Activated CD8-positive, alpha-beta T cell treated with anti-CD3 and anti-CD28 coated beads, Interleukin-2, amount 10 ng/mL, durations not matched to agents 7 days and 5 days (primary cell): Measurements from ENCODE around the gene FMN1. TPM values are rescaled to one million over a fixed set of nuclear protein-coding genes. Genes with fewer than 3 reads are reported as not detected.

Experiments used
- ATAC-seq: fragments of 150-1000 bp; cut with Tn5 transposase; one replicate; pipeline ENCODE4 v1.10.0; 2021; ENCODE audit warnings: moderate library complexity
- CTCF ChIA-PET: fragments of 350-600 bp; sonication (Branson Sonifier 250); formaldehyde crosslinking; loops from one replicate; lab custom pipeline; 2021; ENCODE audit warnings: antibody characterized with exemption; lab: Charles Lee
- POLR2A ChIA-PET: fragments of 350-600 bp; sonication (Branson Sonifier 250); formaldehyde crosslinking; loops from one replicate; lab custom pipeline; 2021; ENCODE audit warnings: antibody characterized with exemption; lab: Charles Lee
- DNase-seq: peaks from one replicate; pipeline ENCODE4 v3.0.0-alpha.2; 2020
- H3K27ac Mint-ChIP-seq: one replicate; pipeline ENCODE4 v1.8.0; 2021; ENCODE audit warnings: mild to moderate bottlenecking, mixed read lengths
- H3K27me3 Mint-ChIP-seq: one replicate; pipeline ENCODE4 v1.8.0; 2021; ENCODE audit warnings: low read depth, mixed read lengths
- H3K36me3 Mint-ChIP-seq: one replicate; pipeline ENCODE4 v1.8.0; 2021; ENCODE audit warnings: low read depth, mixed read lengths
- H3K4me1 Mint-ChIP-seq: one replicate; pipeline ENCODE4 v1.8.0; 2021; ENCODE audit warnings: low read depth, mixed read lengths
- H3K4me3 Mint-ChIP-seq: one replicate; pipeline ENCODE4 v1.8.0; 2021; ENCODE audit warnings: mild to moderate bottlenecking, mixed read lengths
- H3K9me3 Mint-ChIP-seq: one replicate; pipeline ENCODE4 v1.8.0; 2022; ENCODE audit warnings: mixed read lengths; ENCODE audit not compliant: insufficient read depth
- total RNA-seq, 2 experiments: library from RNA; stranded (reverse); gene quantifications; one replicate each; pipeline ENCODE4 v1.2.3, GENCODE V29; 2021

Gene FMN1
- total RNA-seq, 2 experiments from 2014 or later: 0.05 TPM; not detected in 1

DNA sequence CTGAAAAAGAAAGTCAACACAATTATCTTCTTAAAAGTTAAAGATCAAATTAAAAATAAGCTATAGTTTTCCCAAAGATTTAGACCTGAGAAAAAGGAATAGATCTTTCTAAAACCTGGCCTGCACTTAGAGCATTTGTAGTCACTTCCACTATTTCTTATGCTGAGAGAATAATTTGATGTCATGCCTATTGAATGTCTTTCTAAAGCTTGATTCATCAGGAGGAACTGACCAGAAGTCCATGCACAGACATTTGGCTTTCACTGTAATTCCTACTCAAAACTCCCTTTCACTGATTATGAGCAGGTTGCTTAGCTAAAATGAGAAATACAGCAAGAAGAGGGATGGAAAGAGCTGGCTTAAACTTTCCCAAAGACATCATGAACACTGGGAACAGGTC lies 472.4 kb downstream of the FMN1 start:
- ChIA-PET POLR2A (no interaction called here), CTCF (interaction anchor here (1.3 to 1.6 kb wide), 2 partner anchors 16 to 60 kb away, joined by 3 read pairs; no protein-coding TSS in a partner anchor)
- DNase-seq: no peak
- no peak overlapping the region for H3K4me3 Mint-ChIP-seq
- ATAC-seq: no peak
- H3K9me3 Mint-ChIP-seq: peaks cover 8% of the 10 kb centered on the region
- peaks cover 2% of the 10 kb centered on the region for H3K36me3 Mint-ChIP-seq
- peaks cover 29% of the 10 kb centered on the region for H3K4me1 Mint-ChIP-seq
- H3K27ac Mint-ChIP-seq: no peak overlapping the region
- peaks cover 62% of the 10 kb centered on the region for H3K27me3 Mint-ChIP-seq

DNA sequence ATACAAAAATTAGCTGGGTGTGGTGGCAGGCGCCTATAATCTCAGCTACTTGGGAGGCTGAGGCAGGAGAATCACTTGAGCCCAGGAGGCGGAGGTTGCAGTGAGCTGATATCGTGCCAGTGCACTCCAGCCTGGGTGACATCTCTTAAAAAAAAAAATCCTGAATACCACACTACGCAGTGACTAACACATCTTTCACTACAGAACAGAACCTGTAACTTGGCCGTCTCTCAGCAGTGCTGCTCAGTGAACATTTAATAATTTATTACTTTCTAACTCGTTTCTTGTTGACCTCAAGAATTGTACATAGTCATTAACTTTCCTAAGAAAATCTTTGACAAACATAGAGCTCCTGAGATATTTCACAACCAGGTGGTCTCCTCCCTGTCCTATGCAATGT lies 472.9 kb downstream of the FMN1 start:
- ChIA-PET POLR2A (no interaction called here), CTCF (interaction anchor here (1.3 kb wide), 1 partner anchor 60 kb away, joined by 3 read pairs; no protein-coding TSS in a partner anchor)
- H3K9me3 Mint-ChIP-seq: peaks cover 8% of the 10 kb centered on the region
- no peak overlapping the region for H3K4me3 Mint-ChIP-seq
- DNase-seq: no peak
- H3K27me3 Mint-ChIP-seq: peaks cover 65% of the 10 kb centered on the region
- H3K27ac Mint-ChIP-seq: no peak overlapping the region
- no peak for ATAC-seq
- peaks cover 34% of the 10 kb centered on the region for H3K4me1 Mint-ChIP-seq
- peaks cover 2% of the 10 kb centered on the region for H3K36me3 Mint-ChIP-seq

GRCh38 chr15:32718821-32719716 lies 475.4 kb downstream of the FMN1 start:
- ChIA-PET CTCF (no interaction called here), POLR2A (no interaction called here)
- Mint-ChIP-seq H3K27ac (no peak overlapping the region), H3K36me3 (no peaks in the 10 kb centered on the region), H3K27me3 (peaks cover 66% of the 10 kb centered on the region), H3K4me1 (peaks cover 35% of the 10 kb centered on the region), H3K9me3 (no peaks in the 10 kb centered on the region), H3K4me3 (peak overlapping the region; percentile 38)
- ATAC-seq: peak; percentile 49
- DNase-seq: peak; percentile 37

DNA sequence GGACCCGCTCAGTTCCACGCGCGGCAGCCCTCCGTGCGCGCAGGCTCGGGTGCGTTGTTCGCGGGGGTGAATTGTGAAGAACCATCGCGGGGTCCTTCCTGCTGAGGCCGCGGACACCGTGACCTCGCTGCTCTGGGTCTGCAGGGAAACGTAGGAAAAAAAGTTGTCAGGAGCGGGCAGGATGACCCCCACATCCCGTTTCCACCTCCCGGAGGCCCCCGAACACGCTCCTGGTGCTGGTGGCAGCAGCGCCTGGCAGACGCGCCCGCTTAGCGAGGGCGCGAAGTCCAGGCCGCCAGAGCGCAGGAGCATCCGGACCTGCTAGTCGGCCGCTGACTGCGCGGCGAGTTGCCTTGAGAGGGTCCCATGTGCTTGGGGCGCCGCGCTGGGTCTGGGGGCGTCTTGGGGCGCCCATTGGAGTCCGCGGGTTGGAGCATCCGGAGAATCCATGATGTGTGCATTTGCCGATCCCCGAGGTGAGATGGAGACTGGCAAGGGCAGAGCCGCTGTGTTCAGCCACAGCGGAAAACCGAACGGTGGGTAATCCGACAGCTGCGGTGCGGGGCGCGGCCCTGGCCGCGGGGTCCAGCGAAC lies 476.2 kb downstream of the FMN1 start:
- Mint-ChIP-seq H3K36me3 (no peaks in the 10 kb centered on the region), H3K4me3 (peak overlapping the region; percentile 35), H3K4me1 (peaks cover 31% of the 10 kb centered on the region), H3K27me3 (peaks cover 73% of the 10 kb centered on the region), H3K9me3 (no peaks in the 10 kb centered on the region), H3K27ac (no peak overlapping the region)
- CTCF ChIA-PET: no interaction called here
- POLR2A ChIA-PET: no interaction called here
- DNase-seq (no peak), ATAC-seq (no peak)

GRCh38 chr15:32717426-32718226 lies 476.9 kb downstream of the FMN1 start, which contains the start of gene GREM1:
GREM1 (plus strand) TSS chr15:32718004; CDS start chr15:32730691, 12,687 bp downstream.
- CTCF ChIA-PET: no interaction called here
- peak within 1 kb of the TSS; percentile 34 for H3K27ac Mint-ChIP-seq

GRCh38 chr15:32716915-32717425 lies 477.5 kb downstream of the FMN1 start:
- ChIA-PET POLR2A (no interaction called here), CTCF (no interaction called here)
- DNase-seq (no peak), ATAC-seq (no peak)
- H3K36me3 Mint-ChIP-seq: no peaks in the 10 kb centered on the region
- peak overlapping the region; percentile 40 for H3K4me3 Mint-ChIP-seq
- H3K27ac Mint-ChIP-seq: peak overlapping the region; percentile 34
- H3K27me3 Mint-ChIP-seq: peaks cover 70% of the 10 kb centered on the region
- H3K9me3 Mint-ChIP-seq: no peaks in the 10 kb centered on the region
- peaks cover 21% of the 10 kb centered on the region for H3K4me1 Mint-ChIP-seq

More at GRCh38 chr15:32717426-32718226, 476.9 kb downstream of the FMN1 start, which contains the start of gene GREM1:
- no peak for DNase-seq
- Mint-ChIP-seq H3K36me3 (no peaks in the 10 kb centered on the region), H3K9me3 (no peaks in the 10 kb centered on the region), H3K4me3 (peak within 1 kb of the TSS; percentile 40), H3K27me3 (peaks cover 72% of the 10 kb centered on the region), H3K4me1 (peaks cover 24% of the 10 kb centered on the region)
- POLR2A ChIA-PET: no interaction called here
- no peak for ATAC-seq

DNA sequence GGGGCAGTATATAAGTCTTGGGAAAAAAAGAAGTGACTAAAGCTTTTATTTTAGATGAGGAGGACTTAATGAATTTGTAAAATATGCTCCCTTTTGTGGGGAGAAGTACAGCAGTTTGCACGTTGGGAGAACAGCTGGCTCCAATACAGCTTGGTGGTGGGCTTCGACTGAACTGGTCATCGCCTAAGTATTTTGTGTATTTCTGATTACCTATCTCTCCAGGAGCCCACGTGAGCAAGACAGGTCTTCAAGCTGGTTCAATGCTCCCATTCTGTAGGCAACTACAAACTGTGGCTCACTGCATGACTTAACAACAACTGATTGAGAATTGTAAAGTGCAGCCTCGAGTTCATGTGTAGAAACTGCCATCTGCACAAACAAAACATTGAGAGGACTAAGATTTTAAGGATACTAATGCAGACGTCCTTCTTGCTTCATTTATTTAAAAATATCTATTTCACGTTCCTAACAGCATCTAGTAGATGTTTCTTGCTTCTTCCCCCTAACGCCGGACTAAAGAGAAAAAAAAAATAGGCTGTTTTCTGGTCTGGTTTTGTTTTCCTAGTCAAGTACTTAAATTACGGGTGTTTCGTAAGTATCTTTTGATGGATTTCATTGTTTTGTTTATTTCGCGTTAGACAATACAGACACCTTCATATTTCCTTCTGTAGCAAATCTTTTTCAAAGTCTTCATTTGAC lies 478.1 kb downstream of the FMN1 start:
- POLR2A ChIA-PET: no interaction called here
- CTCF ChIA-PET: interaction anchor here (0.7 kb wide), 1 partner anchor 25 kb away, joined by 4 read pairs; no protein-coding TSS in a partner anchor
- H3K36me3 Mint-ChIP-seq: no peaks in the 10 kb centered on the region
- H3K9me3 Mint-ChIP-seq: no peaks in the 10 kb centered on the region
- ATAC-seq (no peak), DNase-seq (no peak)
- H3K4me3 Mint-ChIP-seq: peak overlapping the region; percentile 40
- peak overlapping the region; percentile 34 for H3K27ac Mint-ChIP-seq
- H3K27me3 Mint-ChIP-seq: peaks cover 71% of the 10 kb centered on the region
- peaks cover 21% of the 10 kb centered on the region for H3K4me1 Mint-ChIP-seq

Other genes with a start within 250 kb of the FMN1 start
- not detected for gene RYR3, start 116.3 kb upstream of the FMN1 start, total RNA-seq